ENCODE measurements around the gene NOL4L. TPM values are rescaled to one million over a fixed set of nuclear protein-coding genes. Genes with fewer than 3 reads are reported as not detected.

The NOL4L gene
- total RNA-seq, 1 experiment from 2014 or later: 31.7 TPM

GRCh38 chr20:32554965-32555289 is 30.2 kb downstream of the NOL4L start:
- peaks cover 16 to 19% of the 10 kb centered on the region in 2 experiments for H3K4me1 Mint-ChIP-seq

More at GRCh38 chr20:32554965-32555289, 30.2 kb downstream of the NOL4L start:
- Mint-ChIP-seq H3K36me3 (ENCODE audit: insufficient read depth in 1 of 3, low read depth in 3 of 3) (no peaks in the 10 kb centered on the region), H3K27ac (no peak overlapping the region), H3K9me3 (no peaks in the 10 kb centered on the region), H3K27me3 (ENCODE audit: low read depth) (peaks cover 14% of the 10 kb centered on the region), H3K4me3 (no peak overlapping the region)
- H3K4me1 ChIP-seq (ENCODE audit: insufficient read depth, low read length): no peaks in the 10 kb centered on the region
- H3T11ph ChIP-seq (ENCODE audit: low read length): no peak overlapping the region
- no peaks in the 10 kb centered on the region for H3K79me2 ChIP-seq (ENCODE audit: insufficient read depth, low read length)
- no peaks in the 10 kb centered on the region for H4K20me1 ChIP-seq (ENCODE audit: control insufficient read depth, insufficient read depth, insufficient read length)
- H3K23ac ChIP-seq (ENCODE audit: insufficient read length, low read depth, low read length): no peak overlapping the region
- H2BK12ac ChIP-seq (ENCODE audit: insufficient read length, low read depth, low read length): no peak overlapping the region
- H3K4ac ChIP-seq (ENCODE audit: low read depth, low read length): no peak overlapping the region
- H3K56ac ChIP-seq (ENCODE audit: insufficient read length, low read depth, low read length): no peak overlapping the region
- no peak overlapping the region for H3K9ac ChIP-seq (ENCODE audit: extremely low read depth, insufficient read length, low read length)
- WGBS (ENCODE audit: extremely low coverage, insufficient read length, low lambda C conversion rate): no CpG with 5 or more reads among the region's 3 CpGs
- H4K8ac ChIP-seq (replicated peaks; ENCODE audit: insufficient read length, low read depth, low read length): no peak overlapping the region
- no peak overlapping the region for H3K27ac ChIP-seq (ENCODE audit: insufficient read length, low read depth, low read length)
- H3K4me2 ChIP-seq (ENCODE audit: insufficient read depth, insufficient read length, low read length): no peak overlapping the region
- no peaks in the 10 kb centered on the region for H3K23me2 ChIP-seq (ENCODE audit: insufficient read length, low read depth, low read length, poor library complexity, severe bottlenecking)
- TF ChIP-seq, protein P1, sequence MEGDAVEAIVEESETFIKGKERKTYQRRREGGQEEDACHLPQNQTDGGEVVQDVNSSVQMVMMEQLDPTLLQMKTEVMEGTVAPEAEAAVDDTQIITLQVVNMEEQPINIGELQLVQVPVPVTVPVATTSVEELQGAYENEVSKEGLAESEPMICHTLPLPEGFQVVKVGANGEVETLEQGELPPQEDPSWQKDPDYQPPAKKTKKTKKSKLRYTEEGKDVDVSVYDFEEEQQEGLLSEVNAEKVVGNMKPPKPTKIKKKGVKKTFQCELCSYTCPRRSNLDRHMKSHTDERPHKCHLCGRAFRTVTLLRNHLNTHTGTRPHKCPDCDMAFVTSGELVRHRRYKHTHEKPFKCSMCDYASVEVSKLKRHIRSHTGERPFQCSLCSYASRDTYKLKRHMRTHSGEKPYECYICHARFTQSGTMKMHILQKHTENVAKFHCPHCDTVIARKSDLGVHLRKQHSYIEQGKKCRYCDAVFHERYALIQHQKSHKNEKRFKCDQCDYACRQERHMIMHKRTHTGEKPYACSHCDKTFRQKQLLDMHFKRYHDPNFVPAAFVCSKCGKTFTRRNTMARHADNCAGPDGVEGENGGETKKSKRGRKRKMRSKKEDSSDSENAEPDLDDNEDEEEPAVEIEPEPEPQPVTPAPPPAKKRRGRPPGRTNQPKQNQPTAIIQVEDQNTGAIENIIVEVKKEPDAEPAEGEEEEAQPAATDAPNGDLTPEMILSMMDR (conservative IDR thresholded peaks at IDR 0.05): no peak
- H2BK120ac ChIP-seq (ENCODE audit: low read depth, low read length, poor library complexity, severe bottlenecking): no peak overlapping the region
- H3K14ac ChIP-seq (ENCODE audit: insufficient read depth, low read length): no peak overlapping the region
- no peak overlapping the region for H3K18ac ChIP-seq (ENCODE audit: insufficient read length, low read depth, low read length)
- no peaks in the 10 kb centered on the region for H3K79me1 ChIP-seq (ENCODE audit: insufficient read depth, low read depth, low read length, poor library complexity, severe bottlenecking)
- no peak overlapping the region for H2BK5ac ChIP-seq (ENCODE audit: insufficient read length, low read length)
- H2AFZ ChIP-seq (ENCODE audit: low read length): no peak overlapping the region
- no peaks in the 10 kb centered on the region for H3K27me3 ChIP-seq (ENCODE audit: insufficient read depth, low read length)
- H2BK15ac ChIP-seq (ENCODE audit: low read depth, low read length): no peak overlapping the region
- no peak overlapping the region for H4K5ac ChIP-seq (ENCODE audit: insufficient read length, low read depth, low read length)
- H2BK20ac ChIP-seq (ENCODE audit: low read depth, low read length, poor library complexity, severe bottlenecking): no peak overlapping the region
- no peak for DNase-seq
- H4K91ac ChIP-seq (ENCODE audit: insufficient read length, low read depth, low read length): no peak overlapping the region
- no peaks in the 10 kb centered on the region for H3K9me3 ChIP-seq (ENCODE audit: control insufficient read depth, low read depth, low read length)
- no peak overlapping the region for H2AK5ac ChIP-seq (ENCODE audit: insufficient read length, low read length)
